Endometrial microvascular endothelial cells (primary cell): ENCODE results near the gene GRID2. TPM values are rescaled to one million over a fixed set of nuclear protein-coding genes. Genes with fewer than 3 reads are reported as not detected.

Experiments used
- in situ Hi-C: cut with HindIII; loops from 2 replicates; pipeline ENCODE4 v1.10.0; 2017; ENCODE audit warnings: low sequenced_read_pairs, low pct_unique_long_range_greater_than_20kb; ENCODE audit errors: inconsistent ontology term
- total RNA-seq: library from RNA; depleted of rRNA; stranded (reverse); fragments of >200 nt; gene quantifications from one replicate; pipeline ENCODE4 v1.2.3, GENCODE V29; 2015; ENCODE audit errors: inconsistent ontology term

The GRID2 gene
- total RNA-seq, 1 donor from 2014 or later = not detected

- in situ Hi-C loops = no loop called here
These were observed 689.0 kb downstream of the GRID2 start for GRCh38 chr4:92992758-92993157.

GRCh38 chr4:92994727-92995126 lies 691.0 kb downstream of the GRID2 start:
- in situ Hi-C loops = no loop called here

GRCh38 chr4:92996533-92996932 lies 692.8 kb downstream of the GRID2 start:
- in situ Hi-C loops = no loop called here

- in situ Hi-C loops = no loop called here
These were observed 697.1 kb downstream of the GRID2 start for GRCh38 chr4:93000910-93001309.

GRCh38 chr4:93002240-93002639 lies 698.5 kb downstream of the GRID2 start:
- in situ Hi-C loops = no loop called here

- in situ Hi-C loops = no loop called here
These were observed 712.6 kb downstream of the GRID2 start for GRCh38 chr4:93016350-93016749.

- in situ Hi-C loops = no loop called here
These were observed 714.5 kb downstream of the GRID2 start for GRCh38 chr4:93018243-93018642.

GRCh38 chr4:93018806-93019205 lies 715.0 kb downstream of the GRID2 start:
- in situ Hi-C loops = no loop called here

- in situ Hi-C loops = no loop called here
These were observed 726.0 kb downstream of the GRID2 start for GRCh38 chr4:93029769-93030168.

GRCh38 chr4:93030670-93031069 lies 726.9 kb downstream of the GRID2 start:
- in situ Hi-C loops = no loop called here

- in situ Hi-C loops = no loop called here
These were observed 727.8 kb downstream of the GRID2 start for GRCh38 chr4:93031431-93032098.

GRCh38 chr4:93042746-93043145 lies 739.0 kb downstream of the GRID2 start:
- in situ Hi-C loops = no loop called here

- in situ Hi-C loops = no loop called here
These were observed 749.4 kb downstream of the GRID2 start for GRCh38 chr4:93053140-93053539.

- in situ Hi-C loops = no loop called here
These were observed 758.1 kb downstream of the GRID2 start for GRCh38 chr4:93061826-93062225.

GRCh38 chr4:93063325-93063724 lies 759.6 kb downstream of the GRID2 start:
- in situ Hi-C loops = no loop called here

GRCh38 chr4:93065790-93066189 lies 762.0 kb downstream of the GRID2 start:
- in situ Hi-C loops = no loop called here

GRCh38 chr4:93066749-93067148 lies 763.0 kb downstream of the GRID2 start:
- in situ Hi-C loops = no loop called here

- in situ Hi-C loops = no loop called here
These were observed 768.5 kb downstream of the GRID2 start for GRCh38 chr4:93072292-93072691.

- in situ Hi-C loops = no loop called here
These were observed 776.5 kb downstream of the GRID2 start for GRCh38 chr4:93080316-93080715.

GRCh38 chr4:93084599-93085305 lies 781.0 kb downstream of the GRID2 start:
- in situ Hi-C loops = no loop called here

GRCh38 chr4:93086356-93086755 lies 782.6 kb downstream of the GRID2 start:
- in situ Hi-C loops = no loop called here
